ENCODE measurements around the gene PPP2R2D. TPM values are rescaled to one million over a fixed set of nuclear protein-coding genes. Genes with fewer than 3 reads are reported as not detected.

Gene PPP2R2D
- total and polyA plus RNA-seq, 12 donors, result 26.8 to 46.5 (median 35.1) TPM

- H3K27me3 ChIP-seq, result no peaks in the 10 kb centered on the region
- peak overlapping the region; percentile 42 to 82 (median 71) for H3K27ac ChIP-seq
- no peaks in the 10 kb centered on the region for H3K9me3 ChIP-seq
- no peak for TF ChIP-seq CTCF (IDR thresholded peaks at IDR 0.05)
- WGBS, 2 donors, result 25 to 26% methylated on average over 13 of the region's 13 CpGs
- H3K4me3 ChIP-seq, result peak overlapping the region in 1 of 10 donors; percentile 1
- peaks cover 14 to 45% (median 28%) of the 10 kb centered on the region in 9 donors for H3K4me1 ChIP-seq
- ATAC-seq (peak in 7 of 8 donors; percentile 48 to 79 (median 65)), DNase-seq (peak; percentile 37 to 59)
- intact Hi-C loops (cut with DNase I), result no loop called here
- no peaks in the 10 kb centered on the region for H3K36me3 ChIP-seq
Measured at GRCh38 chr10:131997366-131998049, 96.7 kb downstream of the PPP2R2D start.

- DNase-seq (no peak), ATAC-seq (no peak)
- Histone ChIP-seq H3K27me3 (no peaks in the 10 kb centered on the region), H3K4me1 (peaks cover 14 to 45% (median 28%) of the 10 kb centered on the region in 9 donors), H3K4me3 (peak overlapping the region in 1 of 10 donors; percentile 1), H3K9me3 (no peaks in the 10 kb centered on the region), H3K36me3 (no peaks in the 10 kb centered on the region), H3K27ac (peak overlapping the region; percentile 42 to 82 (median 71))
- WGBS, 2 donors, result 64 to 67% methylated on average over 15 of the region's 15 CpGs
- intact Hi-C loops (cut with DNase I), result no loop called here
- no peak for TF ChIP-seq CTCF (IDR thresholded peaks at IDR 0.05)
Measured at GRCh38 chr10:131998050-131998844, 97.4 kb downstream of the PPP2R2D start.

GRCh38 chr10:131998845-131999681, 98.3 kb downstream of the PPP2R2D start:
- ATAC-seq (no peak), DNase-seq (no peak)
- no peak overlapping the region for H3K4me3 ChIP-seq
- peaks cover 14 to 42% (median 25%) of the 10 kb centered on the region in 9 donors for H3K4me1 ChIP-seq
- intact Hi-C loops (cut with DNase I), result no loop called here
- H3K9me3 ChIP-seq, result no peaks in the 10 kb centered on the region
- H3K27me3 ChIP-seq, result no peaks in the 10 kb centered on the region
- WGBS, 2 donors, result 89 to 91% methylated on average over 18 of the region's 18 CpGs
- H3K36me3 ChIP-seq, result no peaks in the 10 kb centered on the region
- no peak for TF ChIP-seq CTCF (IDR thresholded peaks at IDR 0.05)
- H3K27ac ChIP-seq, result peak overlapping the region in 5 of 10 donors; percentile 61 to 78 (median 74)
